HK-2 (cell line): ENCODE data around the gene RRM2.

ENCODE experiments used
- DNase-seq: peaks from one replicate; pipeline ENCODE4 v3.0.0-alpha.2; 2018; ENCODE audit not compliant: unreplicated experiment

The RRM2 gene

GRCh38 chr2:10171006-10171800 is 48.7 kb downstream of the RRM2 start:
- no peak for DNase-seq

GRCh38 chr2:10172033-10172871 is 49.7 kb downstream of the RRM2 start:
- DNase-seq, result no peak

DNA sequence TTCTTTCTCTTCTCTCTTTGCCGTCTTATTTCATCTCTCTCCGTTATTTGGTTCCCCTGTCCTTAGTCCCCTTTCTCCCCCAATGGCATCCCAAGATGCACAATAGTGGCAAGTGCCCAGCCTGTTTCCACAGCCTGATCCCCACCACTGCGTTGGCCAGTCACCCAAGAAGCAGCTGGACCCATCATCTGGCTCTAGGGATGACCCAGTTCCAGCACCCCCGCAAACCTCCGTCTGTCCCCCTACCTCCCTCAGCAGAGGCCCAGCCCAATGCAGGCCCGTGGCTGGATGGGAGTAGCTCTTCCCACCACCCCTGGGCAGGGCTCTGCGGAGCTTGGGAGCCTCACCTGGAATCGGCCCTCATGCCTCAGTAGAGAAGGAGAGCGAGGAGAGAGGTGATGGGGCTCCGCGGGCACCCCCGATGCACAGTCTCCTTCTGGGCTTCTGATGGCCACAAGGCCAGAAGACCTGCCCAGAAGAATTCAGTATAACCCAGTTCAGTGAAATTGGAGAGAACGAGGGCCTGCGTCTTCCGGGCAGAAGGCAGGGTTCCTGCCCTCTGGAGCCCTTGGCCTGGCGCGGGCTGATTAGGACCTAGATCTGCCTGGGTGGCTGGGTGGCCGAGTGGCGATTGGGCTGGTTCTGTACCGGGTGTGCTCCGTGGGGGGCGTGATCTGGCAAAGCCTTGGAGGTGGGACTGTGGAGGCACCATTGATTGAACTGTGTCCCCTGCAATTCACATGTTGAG is 50.9 kb downstream of the RRM2 start:
- no peak for DNase-seq

DNA sequence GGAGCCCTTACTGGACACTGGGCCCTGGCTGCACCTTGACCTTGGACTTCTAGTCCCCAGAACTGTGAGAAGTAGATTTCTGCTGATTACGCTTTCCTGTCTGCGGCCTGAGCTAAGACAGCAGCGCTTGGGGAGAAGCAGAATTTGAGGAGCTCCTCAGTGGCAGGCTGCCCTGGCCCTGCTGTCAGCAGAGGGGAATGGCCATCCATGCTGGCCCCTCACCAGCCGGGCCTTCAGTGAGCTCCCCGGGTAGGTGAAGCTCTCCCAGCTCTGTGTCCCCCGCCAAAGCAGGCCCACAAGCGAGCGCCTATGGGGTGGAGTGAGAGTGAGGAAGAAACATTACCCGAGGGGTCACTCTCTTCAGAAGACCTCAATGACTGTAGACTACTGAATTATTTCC is 51.6 kb downstream of the RRM2 start:
- no peak for DNase-seq

DNA sequence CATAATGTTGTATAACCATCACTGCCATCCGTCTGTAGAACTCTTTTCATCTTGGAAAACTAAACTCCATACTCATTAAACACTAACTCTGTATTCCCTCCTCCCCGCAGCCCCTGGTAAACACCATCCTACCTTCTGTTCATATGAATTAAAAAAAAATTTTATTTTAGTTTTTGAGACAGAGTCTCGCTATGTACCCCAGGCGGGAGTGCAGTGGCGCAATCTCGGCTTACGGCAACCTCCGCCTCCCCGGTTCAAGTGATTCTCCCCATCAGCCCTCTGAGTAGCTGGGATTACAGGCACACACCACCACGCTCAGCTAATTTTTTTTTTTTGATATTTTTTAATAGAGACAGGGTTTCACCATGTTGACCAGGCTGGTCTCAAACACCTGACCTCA is 52.9 kb downstream of the RRM2 start:
- no peak for DNase-seq

GRCh38 chr2:10178751-10179150 is 56.2 kb downstream of the RRM2 start:
- DNase-seq, result no peak

DNA sequence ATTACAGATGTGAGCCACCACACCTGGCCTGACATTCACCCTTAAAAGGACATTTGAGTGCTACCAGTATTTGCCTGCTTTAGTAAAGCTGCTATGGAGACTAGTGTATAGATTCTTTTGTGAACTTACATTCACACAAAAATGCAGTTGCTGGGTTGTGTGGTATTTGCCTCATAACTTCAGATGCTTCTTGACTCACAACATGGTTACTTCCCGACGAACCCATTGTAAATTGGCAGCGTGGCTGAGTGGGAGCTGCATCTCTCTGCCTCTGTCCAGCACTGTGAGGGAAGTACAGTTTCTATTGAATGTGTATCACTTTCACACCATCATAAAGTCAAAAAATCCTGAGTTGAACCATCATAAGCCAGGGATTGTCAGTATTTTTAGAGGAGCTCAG is 56.9 kb downstream of the RRM2 start:
- DNase-seq, result no peak

DNA sequence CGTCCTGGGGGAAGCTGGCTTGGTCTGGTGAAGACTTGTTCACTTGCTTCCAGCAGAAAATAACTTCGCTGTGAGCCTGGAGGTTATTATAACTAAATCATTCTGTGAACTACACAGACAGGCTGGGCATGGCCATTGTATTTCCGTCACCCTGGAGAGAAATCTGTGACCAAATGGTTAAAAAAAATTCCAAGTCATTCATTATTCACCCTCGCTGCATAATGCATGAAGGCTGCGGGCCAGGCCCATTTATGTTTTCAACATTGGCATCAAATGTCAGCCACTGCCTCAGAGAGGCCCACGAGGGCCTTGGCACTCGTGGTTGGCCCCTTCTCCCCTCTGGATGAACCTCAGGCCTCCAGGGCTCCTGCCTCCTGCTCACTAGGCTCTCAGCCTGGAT is 57.7 kb downstream of the RRM2 start:
- no peak for DNase-seq
